Mesothelial cell of epicardium (in vitro differentiated cells): ENCODE results near the gene SLC35F4. TPM values are rescaled to one million over a fixed set of nuclear protein-coding genes. Genes with fewer than 3 reads are reported as not detected.

Experiments
- DNase-seq, 2 experiments: peaks; one replicate each; pipeline ENCODE4 v3.0.0; 2021; ENCODE audit warnings: low spot score in 2 of 2; ENCODE audit not compliant: unreplicated experiment in 2 of 2
- H3K27ac Mint-ChIP-seq: 2 replicates; pipeline ENCODE4 v1.8.0; 2021; ENCODE audit warnings: mixed read lengths
- H3K27me3 Mint-ChIP-seq: 2 replicates; pipeline ENCODE4 v1.8.0; 2021; ENCODE audit warnings: low read depth, mixed read lengths
- H3K36me3 Mint-ChIP-seq: 2 replicates; pipeline ENCODE4 v1.8.0; 2021; ENCODE audit warnings: mixed read lengths
- H3K4me1 Mint-ChIP-seq: 2 replicates; pipeline ENCODE4 v1.8.0; 2021; ENCODE audit warnings: mixed read lengths
- H3K4me3 Mint-ChIP-seq: 2 replicates; pipeline ENCODE4 v1.8.0; 2021; ENCODE audit warnings: mild to moderate bottlenecking, moderate library complexity, mixed read lengths
- H3K9me3 Mint-ChIP-seq: 2 replicates; pipeline ENCODE4 v1.8.0; 2021; ENCODE audit warnings: mixed read lengths
- CTCF ChIP-seq: fragments of 200-600 bp; sonication (generic); IDR thresholded peaks from one replicate; pipeline ENCODE4 v1.5.0; 2021; ENCODE audit warnings: antibody characterized with exemption; ENCODE audit not compliant: unreplicated experiment
- total RNA-seq: library from RNA; stranded (reverse); gene quantifications from 3 replicates; pipeline ENCODE4 v1.2.1, GENCODE V29; 2021

SLC35F4 gene
- total RNA-seq, 1 donor from 2014 or later: not detected

GRCh38 chr14:57549016-57549564 lies 316.8 kb downstream of the SLC35F4 start:
- no peak for DNase-seq
- Mint-ChIP-seq H3K9me3 (peaks cover 13% of the 10 kb centered on the region), H3K27me3 (peaks cover 17% of the 10 kb centered on the region), H3K4me3 (no peak overlapping the region), H3K4me1 (no peaks in the 10 kb centered on the region), H3K27ac (no peak overlapping the region), H3K36me3 (no peaks in the 10 kb centered on the region)
- TF ChIP-seq CTCF: no peak

GRCh38 chr14:57547131-57547530 lies 318.8 kb downstream of the SLC35F4 start:
- Mint-ChIP-seq H3K4me3 (no peak overlapping the region), H3K27ac (no peak overlapping the region), H3K27me3 (peaks cover 17% of the 10 kb centered on the region), H3K4me1 (no peaks in the 10 kb centered on the region), H3K9me3 (peaks cover 22% of the 10 kb centered on the region), H3K36me3 (peaks cover 3% of the 10 kb centered on the region)
- no peak for DNase-seq
- TF ChIP-seq CTCF: no peak

GRCh38 chr14:57533214-57533613 lies 332.7 kb downstream of the SLC35F4 start:
- peaks cover 23% of the 10 kb centered on the region for H3K27me3 Mint-ChIP-seq
- DNase-seq: no peak
- H3K36me3 Mint-ChIP-seq: no peaks in the 10 kb centered on the region
- no peak overlapping the region for H3K27ac Mint-ChIP-seq
- H3K9me3 Mint-ChIP-seq: peaks cover 6% of the 10 kb centered on the region
- no peak for TF ChIP-seq CTCF
- H3K4me1 Mint-ChIP-seq: no peaks in the 10 kb centered on the region
- H3K4me3 Mint-ChIP-seq: no peak overlapping the region

- H3K27ac Mint-ChIP-seq: no peak overlapping the region
- H3K4me3 Mint-ChIP-seq: no peak overlapping the region
- TF ChIP-seq CTCF: no peak
- H3K4me1 Mint-ChIP-seq: no peaks in the 10 kb centered on the region
- no peaks in the 10 kb centered on the region for H3K36me3 Mint-ChIP-seq
- no peak for DNase-seq
- H3K27me3 Mint-ChIP-seq: peaks cover 31% of the 10 kb centered on the region
- peaks cover 3% of the 10 kb centered on the region for H3K9me3 Mint-ChIP-seq
Measured at GRCh38 chr14:57530571-57530970, 335.3 kb downstream of the SLC35F4 start.

GRCh38 chr14:57526942-57527341 lies 338.9 kb downstream of the SLC35F4 start:
- no peak for TF ChIP-seq CTCF
- no peaks in the 10 kb centered on the region for H3K36me3 Mint-ChIP-seq
- no peak overlapping the region for H3K4me3 Mint-ChIP-seq
- H3K9me3 Mint-ChIP-seq: peaks cover 29% of the 10 kb centered on the region
- no peak for DNase-seq
- no peaks in the 10 kb centered on the region for H3K4me1 Mint-ChIP-seq
- H3K27me3 Mint-ChIP-seq: peaks cover 30% of the 10 kb centered on the region
- H3K27ac Mint-ChIP-seq: no peak overlapping the region

GRCh38 chr14:57519043-57519442 lies 346.8 kb downstream of the SLC35F4 start:
- Mint-ChIP-seq H3K27ac (no peak overlapping the region), H3K36me3 (no peaks in the 10 kb centered on the region), H3K9me3 (peaks cover 42% of the 10 kb centered on the region), H3K4me1 (no peaks in the 10 kb centered on the region), H3K27me3 (peaks cover 25% of the 10 kb centered on the region), H3K4me3 (no peak overlapping the region)
- TF ChIP-seq CTCF: no peak
- DNase-seq: no peak
